ENCODE results near the gene KIF15.

KIF15 gene

DNA sequence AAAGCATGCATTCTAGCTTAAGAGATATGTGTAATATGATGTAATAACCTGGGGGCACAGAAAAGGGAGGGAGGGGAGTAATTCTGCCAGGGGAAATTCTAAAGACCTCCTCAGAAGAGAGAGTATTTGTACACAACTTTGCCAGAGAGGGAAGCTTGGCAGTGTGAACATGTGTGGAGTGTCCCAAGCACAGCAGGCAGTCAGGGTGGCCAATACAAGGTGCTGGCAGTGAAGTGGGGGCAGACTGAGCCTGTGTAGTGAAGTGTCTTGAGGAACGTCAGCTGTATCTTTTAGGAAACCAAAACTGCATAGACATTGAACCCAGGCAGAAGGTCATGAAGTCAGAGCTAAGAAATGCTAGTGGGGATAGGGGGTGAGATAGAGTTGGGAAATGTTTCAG lies 70.4 kb downstream of the KIF15 start:
- TF ChIP-seq, protein P1, sequence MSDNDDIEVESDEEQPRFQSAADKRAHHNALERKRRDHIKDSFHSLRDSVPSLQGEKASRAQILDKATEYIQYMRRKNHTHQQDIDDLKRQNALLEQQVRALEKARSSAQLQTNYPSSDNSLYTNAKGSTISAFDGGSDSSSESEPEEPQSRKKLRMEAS (IDR thresholded peaks at IDR 0.05; ENCODE audit: low read depth, low read length), result no peak
- TF ChIP-seq CTCF (IDR thresholded peaks at IDR 0.05; ENCODE audit: low read depth, low read length) (no peak), MYC (IDR thresholded peaks at IDR 0.05; ENCODE audit: low read depth, low read length) (no peak), POLR2A (IDR thresholded peaks at IDR 0.05; ENCODE audit: extremely low read depth, insufficient read length) (no peak)
- DNase-seq (ENCODE audit: low read depth), result no peak

GRCh38 chr3:44832965-44833364 lies 71.4 kb downstream of the KIF15 start:
- TF ChIP-seq CTCF (IDR thresholded peaks at IDR 0.05; ENCODE audit: low read depth, low read length) (no peak), POLR2A (IDR thresholded peaks at IDR 0.05; ENCODE audit: extremely low read depth, insufficient read length) (no peak), MYC (IDR thresholded peaks at IDR 0.05; ENCODE audit: low read depth, low read length) (no peak)
- TF ChIP-seq, protein P1 (IDR thresholded peaks at IDR 0.05; ENCODE audit: low read depth, low read length), result no peak
- DNase-seq (ENCODE audit: low read depth), result no peak
- no peak overlapping the region for H3K4me3 ChIP-seq (ENCODE audit: low read depth, low read length)

More for the DNA sequence above, 70.4 kb downstream of the KIF15 start:
- no peak overlapping the region for H3K4me3 ChIP-seq (ENCODE audit: low read depth, low read length)

- TF ChIP-seq MYC (IDR thresholded peaks at IDR 0.05; ENCODE audit: low read depth, low read length) (no peak), POLR2A (IDR thresholded peaks at IDR 0.05; ENCODE audit: extremely low read depth, insufficient read length) (no peak), CTCF (IDR thresholded peaks at IDR 0.05; ENCODE audit: low read depth, low read length) (no peak)
- TF ChIP-seq, protein P1 (IDR thresholded peaks at IDR 0.05; ENCODE audit: low read depth, low read length), result no peak
- no peak overlapping the region for H3K4me3 ChIP-seq (ENCODE audit: low read depth, low read length)
- DNase-seq (ENCODE audit: low read depth), result no peak
Observed at GRCh38 chr3:44833394-44833793, 71.8 kb downstream of the KIF15 start.

DNA sequence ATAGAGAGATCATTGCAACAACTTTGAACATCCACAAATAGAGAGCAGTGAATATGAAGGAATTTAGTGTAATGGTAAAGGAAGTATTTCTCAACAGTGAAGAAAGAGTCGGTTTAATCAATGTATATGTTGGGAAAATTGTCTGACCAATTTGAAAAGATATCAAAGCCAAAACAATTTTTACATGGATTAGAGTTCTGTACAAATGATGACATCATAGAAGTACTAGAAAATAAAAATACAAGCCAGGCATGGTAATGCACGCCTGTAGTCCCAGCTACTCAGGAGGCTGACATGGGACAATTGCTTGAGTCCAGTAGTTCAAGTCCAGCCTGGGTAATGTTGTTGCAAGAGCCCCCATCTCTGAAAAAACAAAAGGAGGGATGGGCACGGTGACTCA lies 74.1 kb downstream of the KIF15 start:
- no peak overlapping the region for H3K4me3 ChIP-seq (ENCODE audit: low read depth, low read length)
- no peak for DNase-seq (ENCODE audit: low read depth)
- TF ChIP-seq MYC (IDR thresholded peaks at IDR 0.05; ENCODE audit: low read depth, low read length), result no peak
- TF ChIP-seq CTCF (IDR thresholded peaks at IDR 0.05; ENCODE audit: low read depth, low read length), result no peak
- no peak for TF ChIP-seq POLR2A (IDR thresholded peaks at IDR 0.05; ENCODE audit: extremely low read depth, insufficient read length)
- TF ChIP-seq, protein P1 (IDR thresholded peaks at IDR 0.05; ENCODE audit: low read depth, low read length), result no peak

- no peak for TF ChIP-seq POLR2A (IDR thresholded peaks at IDR 0.05; ENCODE audit: extremely low read depth, insufficient read length)
- TF ChIP-seq, protein P1 (IDR thresholded peaks at IDR 0.05; ENCODE audit: low read depth, low read length), result no peak
- TF ChIP-seq CTCF (IDR thresholded peaks at IDR 0.05; ENCODE audit: low read depth, low read length), result no peak
- no peak overlapping the region for H3K4me3 ChIP-seq (ENCODE audit: low read depth, low read length)
- no peak for DNase-seq (ENCODE audit: low read depth)
Observed at GRCh38 chr3:44842376-44842775, 80.8 kb downstream of the KIF15 start.

Data from NB4 (cell line).